Kasumi-1 (cell line): ENCODE data around the gene ADSS1.
"Not testable (repeated sequence)": the region's sequence is repeated elsewhere in the genome, so short reads cannot be mapped to it uniquely, and the experiment has no call there.

Experiments
- DNase-seq, 2 experiments: peaks; one replicate each; lab custom pipeline; 2025; lab: John Stamatoyannopoulos, UW

Gene ADSS1

GRCh38 chr14:104717646-104718045 lies 6.4 kb upstream of the ADSS1 start:
- DNase-seq = no peak

- no peak for DNase-seq
Measured at GRCh38 chr14:104718147-104718546, 5.9 kb upstream of the ADSS1 start.

- no peak for DNase-seq
Measured at GRCh38 chr14:104718871-104719270, 5.2 kb upstream of the ADSS1 start.

GRCh38 chr14:104719343-104719742 lies 4.7 kb upstream of the ADSS1 start:
- no peak for DNase-seq

- DNase-seq = no peak
Measured at GRCh38 chr14:104721505-104722431, 2.3 kb upstream of the ADSS1 start.

GRCh38 chr14:104722938-104723650 lies 935 bp upstream of the ADSS1 start:
- DNase-seq = no peak

GRCh38 chr14:104724407-104724980 lies 465 bp downstream of the ADSS1 start:
- no peak for DNase-seq

GRCh38 chr14:104724981-104725771 lies 1.1 kb downstream of the ADSS1 start:
- no peak for DNase-seq

GRCh38 chr14:104725772-104726548 lies 1.9 kb downstream of the ADSS1 start:
- DNase-seq = no peak

- no peak for DNase-seq
Measured at GRCh38 chr14:104726600-104727451, 2.8 kb downstream of the ADSS1 start.

GRCh38 chr14:104728631-104729030 lies 4.6 kb downstream of the ADSS1 start:
- no peak for DNase-seq

- not testable (repeated sequence) for DNase-seq
Measured at GRCh38 chr14:104729176-104729834, 5.3 kb downstream of the ADSS1 start.

GRCh38 chr14:104729835-104730181 lies 5.8 kb downstream of the ADSS1 start:
- no peak for DNase-seq

GRCh38 chr14:104730487-104730886 lies 6.5 kb downstream of the ADSS1 start:
- no peak for DNase-seq

GRCh38 chr14:104731320-104732294 lies 7.6 kb downstream of the ADSS1 start:
- DNase-seq = no peak

- DNase-seq = no peak
Measured at GRCh38 chr14:104732355-104732804, 8.4 kb downstream of the ADSS1 start.

GRCh38 chr14:104732931-104733681 lies 9.1 kb downstream of the ADSS1 start:
- DNase-seq = no peak
